ENCODE results near the gene RPL13.
"Not testable (repeated sequence)": the region's sequence is repeated elsewhere in the genome, so short reads cannot be mapped to it uniquely, and the experiment has no call there.

The RPL13 gene

DNA sequence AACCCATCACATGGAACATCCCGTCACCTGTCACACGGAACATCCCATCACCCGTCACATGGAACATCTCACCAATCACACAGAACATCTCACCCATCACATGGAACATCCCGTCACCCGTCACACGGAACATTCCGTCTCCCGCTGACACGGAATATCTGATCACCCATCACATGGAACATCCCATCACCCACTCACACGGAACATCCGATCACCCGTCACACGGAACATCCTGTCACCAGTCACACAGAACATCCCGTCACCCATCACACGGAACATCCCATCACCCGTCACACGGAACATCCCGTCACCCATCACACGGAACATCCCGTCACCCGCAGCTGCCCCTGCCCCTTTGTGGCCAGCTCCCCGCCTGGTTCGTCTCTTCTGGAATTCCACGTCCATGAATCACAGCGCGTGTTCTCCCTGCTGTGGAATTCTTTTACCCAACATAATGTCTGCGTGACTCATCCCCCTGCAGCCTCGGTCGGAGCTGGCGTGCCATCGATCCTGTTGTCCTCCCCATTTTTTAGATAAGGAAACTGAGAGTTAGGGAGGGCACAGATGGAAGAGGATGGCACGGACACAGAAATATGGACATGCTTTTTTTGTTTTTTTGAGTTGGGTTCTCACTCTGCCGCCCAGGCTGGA lies 20.7 kb downstream of the RPL13 start:
- no peak for DNase-seq

DNA sequence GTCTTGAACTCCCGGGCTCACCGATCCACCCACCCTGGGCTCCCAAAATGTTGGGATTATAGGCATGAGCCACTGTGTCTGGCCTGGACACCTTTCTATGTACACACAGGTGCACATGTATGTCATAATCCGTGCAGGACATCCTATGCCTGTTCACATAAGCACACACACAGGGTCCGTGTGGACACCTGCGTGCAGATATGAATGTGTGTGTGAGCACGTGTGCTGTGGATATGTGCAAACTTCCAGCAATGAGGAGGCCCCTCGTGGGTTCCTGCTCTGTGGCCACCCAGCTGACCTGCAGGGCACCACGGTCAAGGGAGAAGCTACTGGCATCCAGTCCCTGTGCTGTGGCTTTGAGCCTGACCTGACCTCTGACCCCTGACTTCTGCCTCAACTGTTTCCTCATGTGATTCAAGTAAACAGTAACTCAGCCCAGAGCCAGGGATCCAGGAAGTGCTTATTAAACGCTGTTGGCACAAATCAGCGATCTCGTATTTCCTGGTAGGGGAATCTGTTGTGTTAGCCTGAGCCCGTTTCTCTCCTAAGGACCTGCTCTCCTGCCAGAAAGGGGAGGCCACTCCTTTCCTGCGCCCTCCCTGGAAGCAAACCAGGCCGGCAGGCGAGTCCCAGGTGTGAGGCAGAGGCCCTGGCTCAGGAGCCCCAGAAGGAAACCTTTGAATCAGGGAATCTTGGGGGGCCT lies 21.5 kb downstream of the RPL13 start:
- no peak for DNase-seq

GRCh38 chr16:89582614-89583196 lies 22.2 kb downstream of the RPL13 start:
- no peak for DNase-seq

- no peak for DNase-seq
These were observed 22.9 kb downstream of the RPL13 start for GRCh38 chr16:89583197-89583894.

DNA sequence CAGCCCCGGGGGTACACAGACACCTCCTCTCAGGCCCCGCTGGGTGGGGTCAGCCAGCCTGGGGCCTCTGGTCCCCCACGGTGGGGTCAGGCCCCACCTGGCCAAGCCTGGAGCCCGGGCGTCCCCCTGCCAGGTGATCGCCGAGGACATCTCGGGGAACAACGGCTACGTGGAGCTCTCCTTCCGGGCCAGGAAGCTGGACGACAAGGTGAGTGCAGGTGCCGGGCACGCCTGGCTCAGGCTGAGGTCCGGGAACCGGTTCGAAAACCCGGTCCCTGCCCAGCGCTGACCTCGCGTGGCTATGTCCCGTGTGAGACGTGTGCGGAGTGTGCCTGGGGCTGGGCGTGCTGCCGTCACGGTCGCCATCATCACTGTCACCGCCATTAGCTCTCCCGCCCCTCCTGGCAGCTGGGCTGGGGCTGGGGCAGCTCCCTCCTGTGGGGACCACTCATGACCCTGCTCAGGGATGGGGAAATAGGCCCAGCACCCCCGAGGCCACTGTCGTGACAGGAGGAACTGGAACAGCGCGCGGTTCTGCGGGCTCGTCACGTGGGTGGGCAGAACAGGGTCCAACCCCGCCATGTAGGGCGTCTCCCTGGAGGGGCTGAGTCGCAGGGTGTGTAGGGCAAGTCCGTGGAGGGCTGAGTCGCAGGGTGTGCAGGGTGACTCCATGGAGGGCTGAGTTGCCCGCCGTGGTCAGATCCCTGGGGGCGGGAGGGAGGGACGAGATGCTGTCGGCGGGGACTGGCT lies 23.6 kb downstream of the RPL13 start:
- no peak for DNase-seq

DNA sequence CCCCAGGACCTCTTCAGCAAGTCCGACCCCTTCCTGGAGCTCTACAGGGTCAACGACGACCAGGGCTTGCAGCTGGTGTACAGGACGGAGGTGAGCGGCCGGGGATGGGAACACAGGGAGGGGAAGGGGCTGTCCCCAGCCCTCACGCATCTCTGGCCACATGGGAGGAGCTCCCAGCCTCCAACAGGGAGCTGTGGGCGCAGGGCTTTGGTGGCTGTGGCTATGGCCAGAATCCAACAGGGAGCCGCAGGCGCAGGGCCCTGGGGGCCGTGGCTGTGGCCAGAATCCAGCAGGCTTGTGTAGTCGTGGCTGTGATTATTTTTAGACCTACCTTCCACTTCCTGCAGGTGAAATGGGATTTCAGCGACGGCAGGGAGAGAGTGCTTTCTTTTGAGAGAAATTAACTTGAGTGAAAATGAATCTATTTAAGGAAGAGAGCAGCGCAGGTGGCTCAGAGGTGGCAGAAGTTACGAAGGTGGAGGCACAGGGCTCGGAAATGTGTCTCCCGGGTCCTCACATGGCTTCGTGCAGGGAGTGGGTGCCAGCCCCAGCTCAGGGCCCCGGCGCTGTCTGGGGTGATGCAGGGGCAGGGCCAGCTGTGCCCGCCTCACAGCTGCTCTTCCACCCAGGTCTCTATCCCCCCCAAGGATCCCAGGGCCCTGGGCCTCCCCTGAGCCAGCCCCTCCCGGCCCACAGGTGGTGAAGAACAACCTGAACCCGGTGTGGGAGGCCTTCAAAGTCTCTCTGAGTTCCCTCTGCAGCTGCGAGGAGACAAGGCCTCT lies 24.5 kb downstream of the RPL13 start:
- DNase-seq: no peak

DNA sequence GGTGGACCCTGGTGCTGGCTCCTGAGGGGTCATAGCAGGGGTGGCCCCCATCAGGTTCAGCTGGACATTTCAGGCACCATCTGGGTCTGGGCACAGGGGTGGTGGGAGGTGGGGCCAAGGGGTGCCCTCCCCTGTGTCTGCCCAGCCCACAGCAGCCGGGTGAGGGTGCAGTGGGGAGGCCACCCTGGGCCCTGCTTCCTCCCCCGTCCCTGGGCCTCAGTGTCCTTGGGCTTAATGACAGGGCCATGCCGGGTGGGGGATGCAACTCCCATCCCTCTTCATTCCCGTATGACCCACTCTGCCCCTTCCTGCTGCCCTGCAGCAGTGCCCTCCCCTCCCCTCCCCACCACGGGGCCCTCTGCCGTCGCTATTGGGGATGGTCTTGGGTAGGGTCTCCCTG lies 25.7 kb downstream of the RPL13 start:
- DNase-seq: no peak

GRCh38 chr16:89586853-89587252 lies 26.4 kb downstream of the RPL13 start:
- peak; percentile 31 for DNase-seq

DNA sequence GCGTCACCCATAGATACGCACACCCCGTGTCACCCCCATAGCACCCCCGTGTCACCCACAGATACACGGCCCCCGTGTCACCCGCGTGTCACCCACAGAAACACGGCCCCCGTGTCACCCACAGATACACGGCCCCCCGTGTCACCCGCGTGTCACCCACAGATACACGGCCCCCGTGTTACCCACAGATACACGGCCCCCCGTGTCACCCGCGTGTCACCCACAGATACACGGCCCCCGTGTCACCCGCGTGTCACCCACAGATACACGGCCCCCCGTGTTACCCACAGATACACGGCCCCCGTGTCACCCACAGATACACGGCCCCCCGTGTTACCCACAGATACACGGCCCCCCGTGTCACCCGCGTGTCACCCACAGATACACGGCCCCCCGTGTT lies 27.2 kb downstream of the RPL13 start:
- not testable (repeated sequence) for DNase-seq

DNA sequence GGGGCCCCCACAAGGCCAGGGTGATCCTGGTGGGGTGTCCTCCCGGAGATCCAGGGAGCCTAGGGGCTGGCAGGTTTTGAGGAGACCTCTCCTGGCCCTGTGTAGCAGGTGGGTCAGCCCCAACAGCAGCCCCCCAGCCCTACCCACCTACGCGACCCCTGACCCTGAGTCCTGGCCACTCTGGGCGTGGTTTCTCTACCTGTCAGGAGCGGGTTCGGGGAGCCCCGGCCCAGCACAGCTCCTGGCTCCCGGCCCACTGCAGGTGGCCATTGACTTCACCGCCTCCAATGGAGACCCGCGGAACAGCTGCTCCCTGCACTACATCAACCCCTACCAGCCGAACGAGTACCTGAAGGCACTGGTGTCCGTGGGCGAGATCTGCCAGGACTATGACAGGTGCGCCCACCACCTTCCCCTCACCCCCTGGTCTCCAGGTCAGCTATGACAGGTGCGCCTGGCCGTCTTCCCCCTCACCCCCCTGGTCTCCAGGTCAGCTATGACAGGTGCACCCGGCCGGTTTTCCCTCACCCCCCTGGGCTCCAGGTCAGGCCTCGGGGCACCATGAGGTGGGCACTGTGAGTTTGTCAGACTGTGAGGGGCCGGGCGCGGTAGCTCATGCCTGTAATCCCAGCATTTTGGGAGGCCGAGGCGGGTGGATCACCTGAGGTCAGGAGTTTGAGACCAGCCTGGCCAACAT lies 28.1 kb downstream of the RPL13 start:
- no peak for DNase-seq

DNA sequence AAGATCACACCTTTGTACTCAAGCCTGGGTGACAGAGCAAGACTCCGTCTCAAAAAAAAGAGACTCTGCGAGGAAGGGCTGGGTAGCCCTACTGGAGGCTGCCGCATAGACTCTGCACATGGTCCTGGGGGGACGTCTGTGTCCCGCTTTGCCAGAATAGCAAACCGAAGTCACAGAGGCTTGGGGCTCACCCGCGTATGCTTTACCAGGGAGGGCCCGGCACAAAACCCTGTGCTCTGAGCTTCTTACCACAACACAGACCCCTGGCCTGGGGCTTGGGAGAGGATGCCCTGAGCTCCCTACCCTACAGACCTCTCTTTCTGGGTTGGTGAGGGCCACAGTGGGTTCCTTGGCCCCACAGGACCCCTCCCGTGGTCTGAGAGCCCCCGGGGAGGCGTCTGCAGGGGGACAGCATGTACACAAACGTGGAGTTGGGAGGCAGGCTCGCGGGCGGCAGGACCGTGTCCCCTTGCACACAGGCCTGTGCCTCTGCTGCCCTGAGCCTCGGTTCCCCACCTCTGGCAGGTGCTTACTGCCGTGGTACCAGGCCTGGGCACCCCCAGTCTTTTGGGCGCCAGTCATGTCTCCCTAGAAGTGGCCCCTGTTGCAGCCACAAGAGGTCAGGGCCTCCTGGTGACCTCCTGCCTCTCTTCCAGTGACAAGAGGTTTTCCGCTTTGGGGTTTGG lies 28.9 kb downstream of the RPL13 start:
- DNase-seq: no peak

GRCh38 chr16:89593841-89594240 lies 33.4 kb downstream of the RPL13 start:
- no peak for DNase-seq

DNA sequence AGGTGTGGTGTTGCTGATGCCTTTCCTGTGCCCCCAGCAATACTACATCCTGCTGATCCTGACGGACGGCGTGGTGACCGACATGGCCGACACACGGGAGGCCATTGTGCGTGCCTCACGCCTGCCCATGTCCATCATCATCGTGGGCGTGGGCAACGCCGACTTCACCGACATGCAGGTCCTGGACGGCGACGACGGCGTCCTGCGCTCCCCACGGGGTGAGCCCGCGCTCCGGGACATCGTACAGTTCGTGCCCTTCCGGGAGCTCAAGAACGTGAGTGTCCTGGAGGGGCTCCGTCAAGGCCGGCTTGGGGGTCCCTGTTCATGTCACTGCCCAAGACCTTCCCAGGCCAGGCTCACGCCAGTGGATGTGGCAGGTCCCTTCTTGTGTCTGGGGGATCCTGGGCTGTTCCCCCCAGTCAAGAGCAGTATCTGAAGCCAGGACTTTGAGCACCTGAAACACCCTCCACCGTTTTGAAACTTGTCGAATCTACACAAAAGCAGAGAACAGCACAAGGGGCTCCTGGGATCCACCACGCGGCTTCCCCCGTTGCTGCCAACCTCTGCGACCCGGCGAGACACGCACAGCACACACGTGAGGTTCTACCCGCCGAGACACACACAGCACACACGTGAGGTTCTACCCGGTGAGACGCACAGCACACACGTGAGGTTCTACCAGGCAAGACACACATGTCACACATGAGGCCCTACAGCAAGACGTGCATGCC lies 35.0 kb downstream of the RPL13 start:
- no peak for DNase-seq

- no peak for DNase-seq
These were observed 35.7 kb downstream of the RPL13 start for GRCh38 chr16:89596061-89596689.

- no peak for DNase-seq
These were observed 36.6 kb downstream of the RPL13 start for GRCh38 chr16:89596957-89597649.

DNA sequence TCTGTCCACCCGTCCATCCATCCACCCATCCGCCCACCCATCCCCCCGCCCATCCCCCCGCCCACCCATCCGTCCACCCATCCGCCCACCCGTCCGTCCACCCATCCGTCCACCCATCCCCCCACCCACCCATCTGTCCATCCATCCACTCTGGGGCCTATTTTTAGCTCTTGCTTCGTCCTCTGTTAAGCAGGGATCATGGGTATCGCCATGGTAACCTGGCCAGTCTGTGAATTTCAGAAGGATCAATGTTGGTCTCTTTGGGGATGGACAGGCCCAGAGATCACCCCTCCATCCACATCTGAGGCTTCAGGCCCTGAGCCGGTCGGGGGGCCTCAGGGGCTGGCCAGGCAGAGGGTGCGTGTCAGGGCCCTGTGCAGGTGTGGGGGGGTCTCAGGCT lies 37.7 kb downstream of the RPL13 start:
- no peak for DNase-seq

- peak; percentile 66 for DNase-seq
These were observed 39.0 kb downstream of the RPL13 start for GRCh38 chr16:89599451-89599858.

DNA sequence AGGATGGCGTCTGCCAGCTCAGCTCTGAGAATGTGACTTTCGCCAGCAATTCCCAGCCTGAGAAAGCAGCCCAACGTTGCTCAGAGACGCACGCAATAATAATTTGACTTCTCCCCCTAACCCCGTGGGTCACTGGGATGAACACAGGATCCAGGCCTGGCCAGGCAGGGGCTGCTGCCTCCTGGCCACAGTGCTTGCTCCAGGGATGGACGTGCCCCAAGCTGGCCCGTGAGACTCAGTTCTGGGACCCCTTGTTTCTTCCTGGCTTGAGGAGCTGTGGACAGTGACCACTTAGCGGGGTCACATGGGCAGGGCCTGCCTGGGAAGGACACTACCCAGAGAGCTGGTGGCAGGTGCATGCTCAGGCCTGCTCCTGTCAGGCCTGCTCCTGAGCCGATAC lies 39.4 kb downstream of the RPL13 start:
- no peak for DNase-seq

GRCh38 chr16:89600427-89600826 lies 39.9 kb downstream of the RPL13 start:
- no peak for DNase-seq
